K562 (cell line): ENCODE data around the gene PLCB3. TPM values are rescaled to one million over a fixed set of nuclear protein-coding genes. Genes with fewer than 3 reads are reported as not detected.

Source experiments
- BACH1 ChIP-seq: fragments of 200-800 bp; sonication (Bioruptor generic); IDR thresholded peaks from 2 replicates; pipeline ENCODE4 v1.6.1; 2016; ENCODE audit warnings: missing genetic modification characterization, missing compliant biosample characterization
- BCL6 ChIP-seq: fragments of 250-450 bp; sonication (Bioruptor Pico); IDR thresholded peaks from 2 replicates; pipeline ENCODE4 v1.4.0; 2020
- BCOR ChIP-seq: fragments of 450-650 bp; IDR thresholded peaks from 2 replicates; pipeline ENCODE4 v1.6.1; 2016
- ETV6 ChIP-seq, 3 experiments: fragments of 150-350 bp in 1 of 3; sonication (generic) in 1 of 3; formaldehyde crosslinking in 1 of 3; IDR thresholded peaks; 2 replicates each; pipeline versions ENCODE4 v1.6.1 to v1.8.0; 2014 to 2022; ENCODE audit warnings: borderline replicate concordance in 2 of 3, low read depth in 2 of 3, antibody characterized with exemption in 1 of 3, low read length in 1 of 3, mild to moderate bottlenecking in 1 of 3, missing genetic modification reagents in 1 of 3
- FIP1L1 ChIP-seq: fragments of 200-400 bp; formaldehyde crosslinking; IDR thresholded peaks from 2 replicates; pipeline ENCODE4 v1.6.1; 2018; ENCODE audit warnings: mild to moderate bottlenecking, low read depth, low read length; ENCODE audit not compliant: poor library complexity, severe bottlenecking
- FOXP4 ChIP-seq: sonication (generic); formaldehyde crosslinking; IDR thresholded peaks from 2 replicates; pipeline ENCODE4 v1.8.0; 2022; ENCODE audit warnings: mild to moderate bottlenecking, missing genetic modification reagents, borderline replicate concordance
- GTF2B ChIP-seq: IDR thresholded peaks from 2 replicates; pipeline ENCODE4 v1.6.1; 2011; ENCODE audit not compliant: insufficient read length; ENCODE audit errors: extremely low read depth
- MYC ChIP-seq, 2 experiments: fragments of 250-450 bp in 1 of 2; sonication (Bioruptor Pico) in 1 of 2; IDR thresholded peaks; 2 replicates each; pipeline versions ENCODE4 v1.5.1 to v1.6.1; 2012 to 2021; ENCODE audit warnings: low read depth in 2 of 2, borderline replicate concordance in 1 of 2, improper control_type of control experiment in 1 of 2, low read length in 1 of 2, mild to moderate bottlenecking in 1 of 2, moderate library complexity in 1 of 2
- NEUROD1 ChIP-seq: fragments of 150-350 bp; IDR thresholded peaks from 2 replicates; pipeline ENCODE4 v1.6.1; 2014; ENCODE audit warnings: borderline replicate concordance, low read length, low read depth; ENCODE audit not compliant: partially characterized antibody
- RHOXF2B ChIP-seq: fragments of 250-450 bp; sonication (Bioruptor Pico); conservative IDR thresholded peaks from 2 replicates; pipeline ENCODE4 v1.5.1; 2021
- RNF219 ChIP-seq: fragments of 250-450 bp; sonication (Bioruptor Pico); IDR thresholded peaks from 2 replicates; pipeline ENCODE4 v1.5.0; 2022; ENCODE audit warnings: mild to moderate bottlenecking
- SMARCC2 ChIP-seq: fragments of 450-650 bp; IDR thresholded peaks from 2 replicates; pipeline ENCODE4 v1.6.1; 2017; ENCODE audit warnings: antibody characterized with exemption, moderate library complexity, mild to moderate bottlenecking, low read depth
- STAT5B ChIP-seq: fragments of 250-450 bp; sonication (Bioruptor Pico); IDR thresholded peaks from 2 replicates; pipeline ENCODE4 v1.8.0; 2021; ENCODE audit warnings: mild to moderate bottlenecking, inconsistent platforms
- TFAP4 ChIP-seq: sonication (generic); formaldehyde crosslinking; IDR thresholded peaks from 2 replicates; pipeline ENCODE4 v1.8.0; 2022; ENCODE audit warnings: missing genetic modification reagents, mild to moderate bottlenecking, moderate library complexity, borderline replicate concordance
- WHSC1 ChIP-seq: IDR thresholded peaks from one replicate; pipeline ENCODE4 v1.6.1; 2012; ENCODE audit warnings: low read length, control low read depth, inconsistent platforms
- ZBTB9 ChIP-seq: fragments of 450-650 bp; formaldehyde crosslinking; IDR thresholded peaks from 2 replicates; pipeline ENCODE4 v1.4.0; 2020; ENCODE audit warnings: mild to moderate bottlenecking, moderate library complexity
- ZNF512 ChIP-seq: IDR thresholded peaks from 2 replicates; pipeline ENCODE4 v1.6.1; 2016; ENCODE audit warnings: missing genetic modification characterization, missing compliant biosample characterization
- ZNF77 ChIP-seq: fragments of 250-450 bp; sonication (Bioruptor Pico); IDR thresholded peaks from 2 replicates; pipeline ENCODE4 v1.5.0; 2020
- polyA plus RNA-seq, 8 experiments: library from polyadenylated mRNA; depleted of rRNA in 4 of 8; stranded (reverse) in 5 of 8; unstranded in 3 of 8; fragments of >200 nt; fragmentation: Nextera tagmentation in 2 of 8; fragmentation: Illumina TruSeq in 1 of 8; extraction: Ambion mirVana in 2 of 8; extraction: Trizol in 1 of 8; gene quantifications; 2 replicates each; pipeline versions ENCODE4 v1.2.1 to v1.2.3, GENCODE V29; 2011 to 2014; ENCODE audit warnings: inconsistent platforms in 1 of 8, missing spikeins in 1 of 8
- total RNA-seq, 7 experiments: library from RNA; depleted of rRNA in 6 of 7; stranded (reverse); fragments of >200 nt in 6 of 7; fragmentation: Illumina TruSeq in 2 of 7; extraction: Trizol in 2 of 7; gene quantifications; 2 replicates each; pipeline versions ENCODE4 v1.2.1 to v1.2.3, GENCODE V29; 2011 to 2021; ENCODE audit warnings: low replicate concordance in 1 of 7

PLCB3 gene
- total and polyA plus RNA-seq, 9 of the 15 experiments (the other 6 are each of a cell fraction or from before 2014, with no cell fraction given): 0.31 to 44.8 (median 14.6) TPM

- TF ChIP-seq TFAP4 (CRISPR knock-in tag) (peak; percentile 96), BACH1 (tag) (no peak), ZNF512 (tag) (no peak), SMARCC2 (no peak), RHOXF2B (CRISPR knock-in tag) (no peak), FOXP4 (CRISPR knock-in tag) (no peak), BCOR (no peak), FIP1L1 (no peak), STAT5B (CRISPR knock-in tag) (no peak), WHSC1 (no peak), GTF2B (no peak), ETV6 (IDR thresholded peaks at IDR 0.05; ENCODE audit: borderline replicate concordance in 1 of 2, low read depth in 2 of 2, low read length in 1 of 2) (no peak), ETV6 (CRISPR knock-in tag; IDR thresholded peaks at IDR 0.05; ENCODE audit: borderline replicate concordance) (no peak), NEUROD1 (no peak), MYC (IDR thresholded peaks at IDR 0.05; ENCODE audit: low read depth, low read length) (peak; percentile 77), MYC (CRISPR knock-in tag; IDR thresholded peaks at IDR 0.05; ENCODE audit: borderline replicate concordance, low read depth) (no peak), RNF219 (CRISPR knock-in tag) (no peak), BCL6 (CRISPR knock-in tag) (no peak), ZNF77 (no peak), ZBTB9 (CRISPR knock-in tag) (no peak)
Observed at GRCh38 chr11:64204464-64204989, 46.8 kb upstream of the PLCB3 start (continued).
